ENCODE results near the gene IGF2R.

DNA sequence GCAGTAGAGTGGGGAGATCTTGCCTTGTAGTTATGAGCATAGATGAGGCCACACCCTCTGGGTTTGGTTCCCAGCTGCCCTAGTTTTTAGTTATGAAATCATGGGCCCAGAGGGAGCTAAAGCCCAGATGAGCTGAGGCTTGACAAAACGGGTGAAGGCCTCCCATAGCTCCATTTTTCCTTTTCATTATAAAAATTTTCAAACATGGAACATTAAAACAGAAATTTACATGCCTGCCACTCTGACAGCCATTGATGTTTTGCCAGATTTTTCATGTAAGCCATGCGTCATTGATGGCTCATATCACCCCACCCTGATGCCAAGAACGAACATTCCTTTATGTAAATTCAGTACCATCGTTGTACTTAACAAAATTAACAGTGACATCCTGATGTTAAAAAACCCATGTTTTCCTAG, 67.9 kb downstream of the IGF2R start:
- TF ChIP-seq POLR2A (IDR thresholded peaks at IDR 0.05; ENCODE audit: low read length) (no peak), GATA1 (IDR thresholded peaks at IDR 0.05; ENCODE audit: low read depth, low read length) (no peak)
